Suppressor macrophage treated with lipopolysaccharide for 4 hours (primary cell): ENCODE measurements around the gene SRGAP1.

Experiments used
- DNase-seq: peaks from one replicate; pipeline ENCODE4 v3.0.0-alpha.2; 2020

SRGAP1 gene

GRCh38 chr12:63844391-63845341 is at the start of gene SRGAP1:
TSS of gene SRGAP1 (plus strand) at chr12:63844700. CDS start at chr12:63844817, 117 bp downstream.
- DNase-seq, result peak; percentile 55

GRCh38 chr12:63795032-63795687 is 49.3 kb upstream of the SRGAP1 start:
- DNase-seq, result no peak

GRCh38 chr12:63795944-63796343 is 48.6 kb upstream of the SRGAP1 start:
- no peak for DNase-seq

- DNase-seq, result peak; percentile 36
These were observed 42.4 kb upstream of the SRGAP1 start for GRCh38 chr12:63802012-63802608.

- DNase-seq, result no peak
These were observed 39.8 kb upstream of the SRGAP1 start for GRCh38 chr12:63804746-63805145.

GRCh38 chr12:63805704-63806672 is 38.5 kb upstream of the SRGAP1 start:
- no peak for DNase-seq

DNA sequence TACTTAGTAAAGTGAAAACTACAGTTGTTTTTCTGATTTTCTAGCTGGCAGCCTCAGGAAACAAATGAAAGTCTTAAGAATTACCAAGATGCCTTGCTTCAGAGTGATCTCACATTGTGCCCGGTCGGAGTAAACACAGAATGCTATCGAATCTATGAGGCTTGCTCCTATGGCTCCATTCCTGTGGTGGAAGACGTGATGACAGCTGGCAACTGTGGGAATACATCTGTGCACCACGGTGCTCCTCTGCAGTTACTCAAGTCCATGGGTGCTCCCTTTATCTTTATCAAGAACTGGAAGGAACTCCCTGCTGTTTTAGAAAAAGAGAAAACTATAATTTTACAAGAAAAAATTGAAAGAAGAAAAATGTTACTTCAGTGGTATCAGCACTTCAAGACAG is 35.9 kb upstream of the SRGAP1 start:
- no peak for DNase-seq

- no peak for DNase-seq
These were observed 34.9 kb upstream of the SRGAP1 start for GRCh38 chr12:63809566-63809965.

GRCh38 chr12:63811334-63811733 is 33.2 kb upstream of the SRGAP1 start:
- no peak for DNase-seq

DNA sequence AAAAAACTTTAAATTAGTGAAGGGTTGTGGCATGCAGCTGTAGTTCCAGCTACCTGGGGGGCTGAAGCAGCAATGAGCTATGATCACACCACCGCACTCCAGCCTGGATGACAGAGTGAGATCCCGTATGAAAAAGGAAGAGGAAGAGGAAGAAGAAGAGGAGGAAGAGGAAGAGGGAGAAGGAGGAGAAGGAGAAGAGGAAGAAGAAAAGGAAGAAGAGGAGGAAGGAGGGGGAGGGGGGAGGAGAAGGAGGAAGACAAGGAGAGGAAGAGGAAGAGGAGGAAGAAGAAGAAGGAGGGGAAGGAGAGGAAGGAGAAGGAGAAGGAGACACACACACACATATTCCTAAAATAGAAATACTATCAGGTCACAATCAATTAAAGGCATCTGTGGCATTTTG is 32.7 kb upstream of the SRGAP1 start:
- no peak for DNase-seq

GRCh38 chr12:63814146-63814772 is 30.2 kb upstream of the SRGAP1 start:
- DNase-seq, result no peak

DNA sequence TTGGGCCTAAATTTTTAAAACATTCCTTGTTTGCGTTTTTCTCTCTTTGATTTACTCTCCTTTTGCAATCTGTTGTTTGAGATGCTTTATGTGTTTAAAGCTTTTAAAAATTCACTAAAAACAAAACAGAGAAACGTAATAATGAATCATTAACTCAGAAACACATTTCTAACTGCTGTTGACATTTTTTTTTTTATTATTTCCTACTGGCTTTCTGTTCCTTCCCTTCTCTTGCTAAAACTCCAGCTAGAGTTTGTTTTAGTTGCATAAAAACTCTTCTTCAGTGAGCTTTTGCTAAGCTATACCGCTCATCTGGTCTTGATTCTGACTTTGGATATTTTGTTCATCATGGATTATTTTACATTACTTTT is 29.0 kb upstream of the SRGAP1 start:
- DNase-seq, result no peak

DNA sequence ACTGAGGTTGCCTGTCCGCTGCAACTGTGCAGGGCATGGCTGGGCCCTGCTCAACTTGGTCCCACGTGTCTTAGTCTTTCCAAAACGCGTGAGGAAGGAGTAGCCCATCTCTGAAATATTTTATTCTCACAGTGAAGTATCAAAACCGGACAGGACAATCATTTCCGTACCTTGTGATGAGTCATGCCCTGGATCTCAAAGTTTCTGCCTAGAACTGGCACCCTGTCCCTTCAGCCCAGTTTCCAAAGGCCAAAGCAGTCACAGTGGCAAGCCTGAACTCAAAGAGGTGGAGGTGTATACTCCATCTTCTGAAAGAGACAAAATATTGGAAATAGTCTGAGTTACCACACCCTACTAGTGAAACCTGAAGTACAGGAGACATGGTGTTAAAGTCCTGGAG is 28.5 kb upstream of the SRGAP1 start:
- DNase-seq, result no peak

DNA sequence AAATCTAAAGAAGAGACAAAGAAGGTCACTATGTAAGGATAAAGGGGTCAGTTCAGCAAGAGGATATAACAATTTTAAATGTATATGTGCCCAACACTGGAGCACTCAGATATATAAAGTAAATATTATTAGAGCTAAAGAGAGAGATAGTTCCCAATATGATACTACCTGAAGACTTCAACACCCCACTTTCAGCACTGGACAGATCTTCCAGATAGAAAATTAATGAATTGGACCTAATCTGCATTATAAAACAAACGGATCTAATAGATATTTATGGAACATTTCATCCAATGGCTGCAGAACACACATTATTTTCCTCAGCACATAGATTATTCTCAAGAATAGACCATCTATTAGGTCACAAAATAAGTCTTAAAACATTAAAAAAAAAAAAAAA is 24.1 kb upstream of the SRGAP1 start:
- no peak for DNase-seq

DNA sequence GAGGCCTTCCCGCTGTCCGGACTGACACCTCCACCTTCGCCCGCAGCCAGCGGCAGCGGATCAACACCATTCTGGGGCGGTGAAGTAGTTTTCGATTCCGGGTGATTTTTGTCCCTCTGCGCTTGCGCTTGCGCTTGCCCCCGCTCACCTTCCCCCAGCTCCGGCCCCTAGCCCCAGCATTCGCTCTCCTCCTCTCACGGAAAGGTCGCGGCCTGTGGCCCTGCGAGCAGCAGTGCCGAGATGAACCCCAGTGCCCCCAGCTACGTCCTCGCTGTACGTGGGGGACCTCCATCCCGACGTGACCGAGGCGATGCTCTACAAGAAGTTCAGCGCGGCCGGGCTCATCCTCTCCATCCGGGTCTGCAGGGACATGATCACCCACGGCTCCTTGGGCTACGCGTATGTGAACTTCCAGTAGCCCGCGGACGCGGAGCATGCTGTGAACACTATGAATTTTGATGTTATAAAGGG is 22.7 kb upstream of the SRGAP1 start:
- DNase-seq, result no peak

GRCh38 chr12:63822352-63822751 is 22.1 kb upstream of the SRGAP1 start:
- no peak for DNase-seq

DNA sequence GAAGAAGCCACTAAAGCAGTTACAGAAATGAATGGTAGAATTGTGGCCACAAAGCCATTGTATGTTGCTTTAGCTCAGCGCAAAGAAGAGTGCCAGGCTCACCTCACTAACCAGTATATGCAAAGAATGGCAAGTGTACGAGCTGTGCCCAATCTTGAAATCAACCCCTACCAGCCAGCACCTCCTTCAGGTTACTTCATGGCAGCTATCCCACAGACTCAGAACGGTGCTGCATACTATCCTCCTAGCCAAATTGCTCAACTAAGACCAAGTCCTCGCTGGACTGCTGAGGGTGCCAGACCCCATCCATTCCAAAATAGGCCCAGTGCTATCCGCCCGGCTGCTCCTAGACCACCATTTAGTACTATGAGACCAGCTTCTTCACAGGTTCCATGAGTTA is 21.5 kb upstream of the SRGAP1 start:
- DNase-seq, result no peak

DNA sequence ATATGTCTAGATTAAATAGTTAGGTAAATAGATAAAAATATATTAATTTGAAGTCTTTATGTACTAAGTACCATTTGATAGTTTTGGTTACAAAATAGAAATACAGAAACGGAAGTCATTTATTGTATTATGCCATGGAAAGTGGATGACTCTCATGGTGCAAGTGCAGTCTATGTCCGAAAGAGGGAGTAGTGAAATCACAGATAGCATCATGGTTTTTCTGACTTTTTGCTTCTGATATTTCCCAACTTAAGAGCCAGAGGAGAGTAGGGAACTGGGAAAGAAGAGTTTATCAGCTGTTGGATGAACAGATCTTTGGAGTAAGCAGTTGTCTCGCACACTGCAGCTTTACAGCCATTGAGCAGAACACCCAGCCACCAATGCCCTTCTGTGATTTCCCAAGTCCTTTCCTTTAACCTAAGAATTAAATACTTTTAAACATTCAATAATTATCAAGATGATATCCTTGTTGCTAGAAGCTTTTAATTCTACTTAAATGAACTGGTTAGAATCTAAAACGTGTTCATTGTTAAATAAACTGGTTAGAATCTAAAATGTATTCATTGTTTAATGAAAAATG is 18.4 kb upstream of the SRGAP1 start:
- peak; percentile 71 for DNase-seq

DNA sequence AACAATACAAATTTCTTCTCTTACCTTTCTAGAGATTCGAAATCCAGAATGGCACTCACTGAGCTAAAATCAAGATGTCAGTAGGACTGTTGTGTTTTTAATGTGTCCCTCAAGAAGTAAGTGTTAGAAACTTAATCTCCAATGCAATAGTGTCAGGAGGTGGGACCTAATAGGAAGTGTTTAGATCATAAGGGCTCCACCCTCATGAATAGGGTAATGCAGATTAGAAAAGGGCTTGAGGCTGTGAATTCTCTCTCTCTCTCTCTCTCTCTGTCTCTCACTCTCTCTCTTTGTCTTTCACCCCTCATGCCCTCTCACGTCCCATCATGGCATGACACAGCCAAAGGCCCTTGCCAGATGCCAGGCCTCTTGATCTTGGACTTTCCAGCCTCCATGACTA is 15.6 kb upstream of the SRGAP1 start:
- DNase-seq, result no peak

GRCh38 chr12:63836046-63836445 is 8.5 kb upstream of the SRGAP1 start:
- no peak for DNase-seq

DNA sequence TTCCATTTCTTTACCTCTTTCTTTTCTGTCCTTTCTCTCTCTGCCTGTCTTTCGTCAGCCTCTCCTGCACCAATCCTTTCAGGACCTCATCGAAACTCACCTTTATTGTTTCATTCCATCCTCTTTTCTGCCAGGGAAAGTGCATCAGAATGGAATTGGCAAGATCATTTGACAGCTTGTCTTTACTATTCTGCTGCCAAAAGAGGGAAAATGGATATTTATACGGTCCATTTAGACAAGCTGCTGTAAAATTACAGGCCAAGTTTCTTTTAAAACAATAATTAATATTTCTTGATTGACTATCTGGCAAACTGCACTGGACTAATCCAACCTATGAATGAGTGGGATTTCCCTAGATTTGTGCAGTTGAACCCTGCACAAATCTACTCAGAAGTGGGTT is 7.6 kb upstream of the SRGAP1 start:
- no peak for DNase-seq

- DNase-seq, result no peak
These were observed 6.1 kb upstream of the SRGAP1 start for GRCh38 chr12:63838411-63838810.
